GM12865 (cell line): ENCODE results near the gene PLXNB1.
A peak's percentile ranks its signal among the peaks of the same experiment; 100 is the strongest.

Source experiments
- DNase-seq: peaks from one replicate; pipeline ENCODE4 v3.0.0; 2010; ENCODE audit warnings: low read depth
- H3K4me3 ChIP-seq: 2 replicates; pipeline ENCODE4 v1.5.1; 2011; ENCODE audit warnings: mild to moderate bottlenecking, low read depth, low read length, control low read depth
- TF ChIP-seq, protein P1 (sequence below): IDR thresholded peaks from 2 replicates; pipeline ENCODE4 v1.5.1; 2011; ENCODE audit warnings: low read length, control low read depth, low read depth, inconsistent platforms; ENCODE audit not compliant: insufficient read depth; ENCODE audit errors: missing control alignments

Gene PLXNB1

DNA sequence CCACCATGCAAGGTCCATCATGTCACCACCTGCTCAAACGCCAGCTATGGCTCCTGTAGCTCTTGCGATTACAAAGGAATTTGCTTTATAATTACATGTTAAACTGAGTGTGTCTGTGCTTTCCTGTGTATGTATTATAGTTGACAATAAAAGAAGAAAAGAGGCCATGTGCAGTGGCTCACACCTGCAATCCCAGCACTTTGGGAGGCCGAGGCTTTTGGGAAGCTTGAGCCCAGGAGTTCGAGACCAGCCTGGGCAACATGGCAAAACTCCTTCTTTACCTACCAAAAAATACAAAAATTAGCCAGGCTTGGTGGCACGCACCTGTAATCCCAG lies 43.7 kb upstream of the PLXNB1 start:
- no peak for DNase-seq
- no peak overlapping the region for H3K4me3 ChIP-seq
- TF ChIP-seq, protein P1, sequence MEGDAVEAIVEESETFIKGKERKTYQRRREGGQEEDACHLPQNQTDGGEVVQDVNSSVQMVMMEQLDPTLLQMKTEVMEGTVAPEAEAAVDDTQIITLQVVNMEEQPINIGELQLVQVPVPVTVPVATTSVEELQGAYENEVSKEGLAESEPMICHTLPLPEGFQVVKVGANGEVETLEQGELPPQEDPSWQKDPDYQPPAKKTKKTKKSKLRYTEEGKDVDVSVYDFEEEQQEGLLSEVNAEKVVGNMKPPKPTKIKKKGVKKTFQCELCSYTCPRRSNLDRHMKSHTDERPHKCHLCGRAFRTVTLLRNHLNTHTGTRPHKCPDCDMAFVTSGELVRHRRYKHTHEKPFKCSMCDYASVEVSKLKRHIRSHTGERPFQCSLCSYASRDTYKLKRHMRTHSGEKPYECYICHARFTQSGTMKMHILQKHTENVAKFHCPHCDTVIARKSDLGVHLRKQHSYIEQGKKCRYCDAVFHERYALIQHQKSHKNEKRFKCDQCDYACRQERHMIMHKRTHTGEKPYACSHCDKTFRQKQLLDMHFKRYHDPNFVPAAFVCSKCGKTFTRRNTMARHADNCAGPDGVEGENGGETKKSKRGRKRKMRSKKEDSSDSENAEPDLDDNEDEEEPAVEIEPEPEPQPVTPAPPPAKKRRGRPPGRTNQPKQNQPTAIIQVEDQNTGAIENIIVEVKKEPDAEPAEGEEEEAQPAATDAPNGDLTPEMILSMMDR, result no peak

DNA sequence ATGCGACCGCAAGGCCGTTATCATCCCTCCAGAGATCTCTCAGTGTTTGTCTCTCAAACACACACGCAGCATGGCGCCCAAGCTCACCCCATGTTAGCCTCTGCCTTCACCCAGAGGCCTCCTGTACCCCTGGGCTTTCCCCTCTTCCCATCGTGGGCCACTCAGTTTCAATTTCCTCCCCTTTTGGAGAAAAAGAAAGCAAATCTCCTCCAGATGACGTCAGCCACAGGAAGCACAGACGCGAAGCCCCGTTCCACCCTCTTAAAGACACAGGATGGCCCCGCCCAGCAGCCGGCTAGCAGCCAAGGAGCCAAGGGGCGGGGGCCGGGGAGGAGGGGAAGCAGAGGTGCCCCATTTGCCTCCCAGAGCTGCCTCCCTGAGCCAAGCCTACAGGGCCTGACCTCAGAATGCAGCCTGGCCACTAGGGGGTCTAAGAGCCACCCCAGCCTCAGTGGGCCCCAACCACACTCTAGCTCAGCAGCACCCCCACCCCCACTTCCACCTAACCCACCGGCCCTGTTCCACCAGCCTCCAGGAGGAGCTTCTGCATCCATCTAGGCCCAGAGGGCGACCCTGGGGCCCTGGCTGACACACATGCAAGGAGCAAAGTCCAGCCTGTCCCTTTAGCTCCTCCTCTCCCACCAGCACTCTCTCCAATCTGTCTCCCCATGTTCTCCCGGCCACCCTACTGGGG lies 43.2 kb upstream of the PLXNB1 start:
- TF ChIP-seq, protein P1, result peak; percentile 50
- DNase-seq, result peak; percentile 98
- H3K4me3 ChIP-seq, result peak overlapping the region; percentile 85

DNA sequence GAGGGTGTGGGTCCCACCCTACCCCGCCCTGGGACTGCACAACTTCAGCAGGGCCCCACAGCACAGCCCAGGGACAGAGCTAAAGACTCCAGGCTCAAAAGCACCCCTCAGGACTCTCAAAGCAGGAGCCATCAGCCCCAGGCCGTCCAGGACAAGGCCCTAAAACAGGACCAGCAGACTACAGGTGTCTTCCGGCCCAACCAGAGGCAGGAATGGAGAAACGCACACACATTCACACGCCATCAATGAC lies 42.7 kb upstream of the PLXNB1 start:
- no peak for DNase-seq
- TF ChIP-seq, protein P1, result no peak
- peak overlapping the region; percentile 85 for H3K4me3 ChIP-seq

DNA sequence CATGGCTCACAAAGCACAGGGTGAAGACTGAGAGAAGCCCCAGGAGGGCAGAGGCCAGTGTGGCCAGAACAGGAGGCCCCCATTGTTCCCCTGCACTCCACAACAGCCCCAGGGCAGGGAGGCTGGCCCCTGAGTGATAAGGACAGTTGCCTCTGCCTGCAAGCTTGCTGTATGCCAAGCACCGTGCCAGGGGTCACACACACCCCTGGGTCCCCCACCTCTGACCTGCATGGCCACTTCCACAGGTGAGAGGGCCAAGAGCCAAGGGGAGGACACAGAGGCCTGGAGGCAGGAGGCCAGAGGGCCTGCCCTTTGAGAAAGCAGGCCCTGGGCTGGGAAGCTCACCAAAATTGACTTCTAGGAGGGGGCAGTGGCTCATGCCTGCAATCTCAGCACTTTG lies 40.4 kb upstream of the PLXNB1 start:
- TF ChIP-seq, protein P1, result no peak
- H3K4me3 ChIP-seq, result no peak overlapping the region
- no peak for DNase-seq

DNA sequence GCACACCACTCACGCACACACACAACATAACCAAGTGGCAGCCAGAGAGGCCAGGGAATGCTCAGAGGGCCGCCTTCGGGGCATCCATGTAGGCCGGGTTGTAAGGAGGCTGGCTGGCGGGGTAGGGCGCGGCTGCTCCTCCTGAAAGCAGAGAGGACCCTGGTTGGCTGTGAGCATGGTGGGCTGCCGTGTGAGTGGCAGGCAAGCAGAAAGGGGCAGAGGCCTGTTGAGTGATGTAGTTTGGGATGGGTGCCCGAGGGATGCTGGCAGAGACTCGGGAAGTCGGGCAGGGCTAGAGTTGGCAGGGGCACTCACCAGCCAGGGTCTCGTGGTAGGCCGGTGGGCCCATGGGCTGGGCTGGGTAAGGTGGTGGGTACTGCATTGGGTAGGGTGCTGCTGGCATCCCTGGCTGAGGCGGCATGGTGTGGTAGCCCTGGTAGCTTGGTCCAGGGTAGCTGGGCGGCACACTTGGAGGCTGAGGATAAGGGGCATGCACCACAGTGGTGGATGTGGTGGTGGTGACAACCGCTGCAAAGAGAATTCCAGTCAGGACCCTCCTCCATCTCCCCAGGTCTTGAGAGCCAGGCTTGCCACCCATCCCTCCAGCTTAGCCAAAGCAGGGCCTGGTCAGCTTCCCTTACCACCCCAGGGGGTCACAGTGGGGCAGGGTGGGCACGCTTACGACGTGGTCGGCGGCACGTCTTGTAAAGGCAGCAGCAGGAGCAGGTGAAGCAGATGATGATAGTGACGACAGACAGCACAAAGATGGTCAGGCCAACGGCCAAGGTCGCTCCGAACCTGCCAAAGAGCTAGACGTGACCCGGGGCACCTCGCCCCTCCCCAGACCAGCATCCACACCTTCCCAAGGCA lies 39.4 kb upstream of the PLXNB1 start:
- TF ChIP-seq, protein P1, result no peak
- H3K4me3 ChIP-seq, result no peak overlapping the region

DNA sequence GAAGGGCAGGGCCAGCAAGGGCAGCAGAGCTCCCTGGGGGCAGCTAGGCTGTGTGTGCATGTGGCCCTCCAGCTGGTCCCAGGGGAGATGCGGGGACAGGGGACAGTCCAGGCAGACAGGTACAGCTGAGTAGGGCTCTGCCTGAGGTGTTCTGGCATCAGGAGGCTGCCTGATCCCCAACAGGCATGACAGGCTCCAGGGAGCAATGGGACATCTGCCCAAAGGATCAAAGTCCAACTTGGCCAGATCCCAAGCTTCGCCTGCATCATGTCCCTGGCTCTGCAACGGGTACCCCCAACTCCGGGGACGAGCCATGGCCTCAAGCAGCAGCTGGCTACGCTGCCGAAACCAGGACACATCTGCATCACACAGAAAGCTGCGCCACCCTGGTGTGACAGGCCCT lies 38.4 kb upstream of the PLXNB1 start:
- H3K4me3 ChIP-seq, result no peak overlapping the region
- TF ChIP-seq, protein P1, result no peak
- DNase-seq, result no peak

More for the DNA sequence above, 39.4 kb upstream of the PLXNB1 start:
- DNase-seq, result no peak
